ENCODE measurements around the gene P2RY6.

The P2RY6 gene

DNA sequence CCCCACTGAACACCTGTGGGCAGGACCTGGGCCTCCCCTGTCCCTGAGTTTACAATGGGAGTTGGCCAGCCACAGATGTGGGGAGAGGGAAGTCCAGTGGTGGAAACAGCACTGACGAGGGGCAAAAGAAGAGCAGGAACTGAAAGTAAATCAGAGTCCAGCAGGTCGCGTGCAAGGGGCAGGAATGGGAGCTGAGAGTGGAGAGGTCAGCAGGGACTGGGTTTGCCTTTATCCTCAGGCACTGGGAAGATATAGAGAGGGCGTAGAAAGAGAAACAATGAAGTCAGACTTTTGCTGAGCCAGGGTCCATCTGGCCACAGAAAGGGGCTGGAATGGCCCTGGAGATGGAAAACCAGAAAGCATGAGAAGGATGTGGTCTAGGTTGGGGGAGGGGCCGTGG, 8.5 kb downstream of the P2RY6 start:
- no peak for DNase-seq (ENCODE audit: low read depth)

DNA sequence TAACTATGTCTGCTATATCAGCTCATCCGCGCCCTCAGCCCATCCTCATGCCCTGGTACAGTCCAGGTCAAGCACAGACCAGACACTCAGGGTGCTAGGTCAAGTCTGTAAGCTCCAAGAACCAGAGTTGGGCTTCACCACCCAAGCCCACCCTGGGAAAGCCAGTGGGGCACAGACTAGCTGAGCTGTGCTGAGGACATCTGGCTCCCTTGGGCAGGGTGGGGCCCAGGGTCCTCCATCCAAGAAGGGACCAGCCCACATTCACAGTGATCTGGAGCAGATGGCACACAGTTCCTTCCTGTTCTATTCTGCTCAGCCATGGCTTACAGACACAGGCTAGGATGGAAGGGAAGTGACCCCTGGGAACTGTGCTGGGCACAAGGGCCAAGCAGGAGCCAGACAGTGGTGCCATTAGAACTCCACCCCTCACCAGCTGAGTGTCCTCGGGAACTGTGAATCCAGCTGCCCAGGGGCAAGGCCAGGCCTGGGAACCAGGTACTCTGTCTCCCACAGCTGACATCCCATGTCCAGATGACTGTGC, 9.1 kb downstream of the P2RY6 start:
- DNase-seq (ENCODE audit: low read depth): no peak

DNA sequence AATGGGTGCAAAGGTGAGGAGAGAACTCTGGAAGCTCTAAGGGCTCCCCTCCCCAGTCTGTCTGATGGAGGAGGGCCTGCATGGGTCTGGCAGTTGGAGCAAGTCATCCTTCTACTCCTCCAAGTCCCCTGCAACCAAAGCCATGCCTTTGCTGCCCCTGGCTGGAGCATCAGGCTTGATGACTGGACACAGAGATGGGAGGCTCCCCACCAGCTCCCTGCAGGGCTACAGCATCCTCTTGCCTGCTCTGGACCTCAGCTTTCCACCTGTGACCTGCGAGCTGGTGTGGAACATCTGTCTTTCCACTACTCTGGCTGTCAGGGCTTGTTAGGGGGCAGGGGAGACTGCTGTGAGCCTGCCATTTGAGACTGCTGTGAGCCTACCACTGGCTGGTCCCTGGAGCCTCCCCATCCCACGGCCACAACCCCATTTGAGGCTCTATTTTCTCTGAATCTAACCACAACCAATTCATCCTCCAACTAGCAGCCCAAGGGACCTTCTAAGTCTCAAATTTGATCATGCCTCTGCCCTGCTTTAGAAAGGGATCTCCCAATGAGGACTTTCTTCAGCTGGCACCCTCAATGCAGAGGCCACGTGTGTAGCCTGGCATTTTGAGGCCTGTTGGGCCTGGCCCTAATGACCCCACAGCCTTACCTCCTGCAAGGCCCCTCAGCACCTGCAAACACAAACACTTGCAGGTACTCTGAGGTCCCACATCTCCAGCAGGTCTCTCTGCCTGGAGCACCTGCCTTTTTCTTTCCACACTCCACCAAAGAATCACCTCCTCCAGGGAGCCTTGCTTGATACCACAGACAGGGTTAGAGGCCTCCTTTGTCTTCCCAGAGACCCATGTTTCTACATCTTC, 9.9 kb downstream of the P2RY6 start:
- DNase-seq (ENCODE audit: low read depth): no peak

DNA sequence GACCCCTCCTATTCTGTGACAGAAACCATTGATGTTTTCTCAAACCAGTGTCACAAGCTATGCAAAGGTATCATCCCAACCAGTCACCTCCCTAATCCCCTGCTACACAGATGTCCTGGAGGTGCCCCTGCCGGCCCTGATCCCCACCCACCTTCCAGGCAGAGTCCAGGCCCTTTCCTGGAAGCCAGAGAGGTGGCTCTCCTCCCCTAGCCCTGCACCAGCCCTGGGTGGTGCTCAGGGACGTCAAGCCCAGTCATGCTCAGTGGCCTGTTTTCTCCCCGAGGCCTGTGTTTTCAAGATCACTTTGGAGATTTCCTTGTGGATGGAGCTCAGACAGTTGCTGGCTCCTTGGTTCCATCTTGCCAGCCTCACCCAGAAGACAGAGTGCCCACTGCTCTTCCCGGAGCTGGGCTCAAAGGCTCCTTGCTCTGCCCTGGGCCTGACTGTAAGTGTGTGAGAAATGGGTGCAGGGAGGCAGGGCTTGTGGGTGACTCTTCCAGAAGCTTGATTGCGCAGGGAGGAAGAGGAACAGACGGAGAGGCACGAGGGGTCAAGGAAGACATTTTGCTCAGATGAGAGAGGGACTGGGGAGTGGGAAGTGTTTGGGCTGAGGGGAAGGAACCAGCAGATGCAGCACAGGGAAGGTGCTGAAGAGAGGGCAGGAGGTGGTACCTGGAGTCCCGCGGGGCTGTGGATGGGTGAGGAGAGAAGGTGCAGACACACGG, 11.3 kb downstream of the P2RY6 start:
- no peak for DNase-seq (ENCODE audit: low read depth)

DNA sequence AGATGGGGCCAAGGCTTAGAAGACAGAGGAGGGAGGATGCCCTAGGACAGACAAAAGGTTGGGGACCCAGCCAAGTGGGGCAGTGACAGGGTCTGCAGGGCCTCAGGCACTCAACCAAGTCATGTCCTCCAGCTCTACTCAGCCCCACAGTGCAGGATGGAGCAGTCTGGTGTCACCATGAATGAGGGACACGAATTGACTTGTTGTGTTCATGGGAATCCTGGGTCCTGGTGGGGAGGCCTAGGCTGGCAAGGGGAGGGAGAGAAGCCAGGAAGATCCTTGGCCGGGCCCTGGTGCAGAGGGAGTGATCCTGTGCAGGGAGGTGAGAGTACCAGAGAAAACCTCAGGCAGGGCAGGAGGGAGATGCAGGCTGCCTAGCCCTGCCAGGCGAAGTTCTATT, 12.0 kb downstream of the P2RY6 start:
- no peak for DNase-seq (ENCODE audit: low read depth)

DNA sequence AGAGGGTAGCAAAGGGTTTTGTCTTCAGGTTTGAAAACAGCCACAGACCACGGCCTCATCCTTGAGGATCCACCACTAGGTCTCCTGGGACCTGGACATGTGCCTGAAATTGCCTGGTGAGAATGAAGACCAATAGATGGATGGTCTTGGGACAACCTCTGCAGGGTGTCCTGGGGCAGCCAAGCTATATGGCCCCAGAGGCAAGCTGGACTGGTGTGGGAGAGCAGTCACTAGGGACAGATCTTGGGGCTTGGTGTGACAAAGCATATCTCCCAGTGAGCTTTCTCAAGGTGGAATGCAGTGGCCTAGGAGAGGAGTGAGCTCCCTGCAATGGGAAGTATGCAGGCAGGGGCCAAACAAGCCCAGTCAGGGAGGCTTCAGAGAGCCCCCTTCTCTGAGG, 13.6 kb downstream of the P2RY6 start:
- DNase-seq (ENCODE audit: low read depth): no peak

DNA sequence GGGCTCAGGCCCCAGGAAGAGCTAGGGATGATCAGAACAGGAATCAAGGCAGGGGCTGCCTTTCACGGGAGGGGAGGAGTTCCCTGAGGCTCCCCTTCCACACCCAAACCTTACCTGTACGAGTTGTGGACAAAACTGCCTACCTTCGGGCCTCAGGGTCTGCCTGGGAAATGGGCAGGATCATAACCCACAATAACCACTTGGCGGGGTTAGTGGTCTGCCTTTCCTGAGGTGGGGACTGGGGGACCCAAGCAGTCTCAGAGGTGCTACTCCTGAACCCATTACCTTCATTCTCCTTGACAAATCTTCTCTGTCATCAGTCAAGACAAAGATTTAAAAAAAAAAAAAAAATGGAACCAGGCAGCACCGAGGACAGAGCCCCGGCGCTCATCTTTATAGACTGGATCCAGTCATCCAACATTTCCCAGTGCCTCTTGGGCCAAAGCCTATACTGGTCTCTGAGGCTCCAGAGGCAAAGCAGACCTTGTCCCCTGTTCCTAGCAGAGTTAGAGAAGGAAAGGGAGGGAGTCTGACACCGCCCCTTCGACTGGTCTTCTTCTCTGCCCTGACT, 14.2 kb downstream of the P2RY6 start:
- DNase-seq (ENCODE audit: low read depth): no peak

DNA sequence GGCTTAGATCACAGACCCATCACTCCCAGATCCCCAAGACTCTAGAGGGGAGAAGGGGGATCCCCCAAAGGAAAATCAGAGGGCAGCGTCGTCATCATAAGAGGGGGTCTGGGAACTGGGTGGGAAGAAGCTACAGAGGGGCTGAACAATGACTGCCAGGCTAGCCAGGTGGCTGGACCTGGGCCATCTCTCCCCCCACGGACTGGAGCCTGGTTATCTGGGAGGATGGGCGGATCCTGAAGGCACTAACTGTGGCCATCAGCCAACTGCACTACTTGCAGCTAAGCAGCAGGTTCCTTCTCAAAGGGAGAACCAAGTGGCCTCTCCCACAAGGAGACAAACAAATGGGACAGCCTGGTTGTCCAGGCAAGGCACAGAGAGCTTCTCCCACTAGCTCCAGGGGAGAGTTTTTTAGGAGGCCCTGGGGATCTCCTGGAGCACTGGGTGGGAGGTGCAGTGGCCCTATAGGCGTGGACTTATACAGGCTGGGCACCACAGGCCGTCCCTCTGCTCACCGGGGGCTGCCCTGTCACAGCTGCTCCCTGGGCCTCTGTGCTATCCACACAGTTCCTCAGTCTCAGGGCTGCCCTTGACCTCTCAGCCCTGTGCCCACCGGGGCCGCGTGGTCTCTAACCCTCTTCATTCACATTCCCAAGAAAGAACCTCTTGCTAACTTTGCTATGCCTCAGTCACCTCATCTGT, 15.4 kb downstream of the P2RY6 start:
- DNase-seq (ENCODE audit: low read depth): no peak

DNA sequence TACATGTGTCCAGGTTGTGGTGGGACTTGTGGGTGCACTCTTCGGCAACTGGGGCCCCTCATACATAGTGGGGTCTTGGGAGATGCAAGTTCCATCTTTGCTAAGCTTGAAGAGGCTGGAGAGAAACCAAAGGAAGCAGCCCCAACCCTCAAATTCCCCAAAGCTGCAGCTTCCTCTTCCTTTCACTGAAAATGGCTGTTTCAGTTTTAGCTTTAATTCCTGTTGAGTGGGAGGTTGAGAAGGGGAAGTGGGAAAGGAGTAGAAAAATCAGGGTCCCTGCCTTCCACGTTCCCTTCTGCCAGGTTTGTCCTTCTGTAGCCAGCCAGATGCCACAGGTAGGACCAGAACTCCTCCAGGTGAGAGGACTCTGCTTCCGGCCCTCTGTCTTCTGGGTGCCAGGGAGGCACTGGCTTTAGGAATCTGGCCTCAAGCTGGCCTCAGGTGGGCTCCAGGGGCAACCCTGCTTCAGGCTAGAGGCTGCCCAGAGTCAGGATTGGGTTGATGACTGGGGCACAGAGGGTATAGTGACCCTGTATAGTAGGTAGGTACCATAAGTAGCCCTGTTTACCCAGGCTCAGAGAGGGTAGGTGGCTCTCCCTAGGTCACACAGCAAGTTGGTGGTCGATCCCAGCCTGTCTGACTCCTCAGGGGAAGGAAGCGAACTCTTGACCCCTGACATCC, 16.2 kb downstream of the P2RY6 start:
- no peak for DNase-seq (ENCODE audit: low read depth)

DNA sequence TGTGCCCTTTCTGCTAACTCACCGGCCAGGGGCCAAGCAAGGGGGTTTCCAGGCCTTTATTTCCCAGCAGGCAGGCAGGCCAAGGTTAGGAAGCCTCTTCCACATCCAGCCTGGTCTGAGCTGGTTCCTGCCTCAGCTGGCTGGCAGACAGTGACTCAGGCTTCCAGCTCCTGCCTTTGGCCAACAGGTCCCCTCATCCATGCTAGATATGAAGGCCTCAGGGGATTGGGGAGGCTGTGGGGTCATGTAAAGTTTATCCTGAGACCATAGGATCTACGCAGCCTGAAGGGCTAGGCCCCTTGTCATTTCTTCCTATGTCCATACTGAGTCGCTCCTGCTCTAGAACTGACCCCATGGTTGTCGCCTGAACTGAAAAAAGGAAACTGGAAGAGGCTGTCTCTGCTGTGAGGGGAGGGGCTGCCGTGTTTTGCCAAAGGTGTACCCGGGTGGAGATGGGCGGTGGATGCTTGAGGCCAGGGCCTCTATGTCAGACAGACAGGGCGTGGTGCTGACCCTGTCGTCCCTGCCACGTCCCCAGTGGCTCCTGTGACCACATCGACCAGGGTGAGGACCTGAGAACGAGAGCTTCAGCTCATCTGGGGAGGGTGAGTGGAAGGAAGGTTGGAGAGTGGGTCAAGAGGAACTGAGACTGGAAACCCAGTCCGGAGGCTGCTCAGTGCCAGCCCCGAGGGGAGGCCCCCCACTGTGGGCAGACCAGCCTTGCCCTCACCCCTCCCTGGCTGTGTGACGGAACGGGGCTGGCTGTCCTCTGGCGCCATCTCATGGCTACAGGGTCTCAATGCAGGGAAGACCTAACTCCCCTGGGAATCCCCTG, 17.0 kb downstream of the P2RY6 start:
- DNase-seq (ENCODE audit: low read depth): no peak

DNA sequence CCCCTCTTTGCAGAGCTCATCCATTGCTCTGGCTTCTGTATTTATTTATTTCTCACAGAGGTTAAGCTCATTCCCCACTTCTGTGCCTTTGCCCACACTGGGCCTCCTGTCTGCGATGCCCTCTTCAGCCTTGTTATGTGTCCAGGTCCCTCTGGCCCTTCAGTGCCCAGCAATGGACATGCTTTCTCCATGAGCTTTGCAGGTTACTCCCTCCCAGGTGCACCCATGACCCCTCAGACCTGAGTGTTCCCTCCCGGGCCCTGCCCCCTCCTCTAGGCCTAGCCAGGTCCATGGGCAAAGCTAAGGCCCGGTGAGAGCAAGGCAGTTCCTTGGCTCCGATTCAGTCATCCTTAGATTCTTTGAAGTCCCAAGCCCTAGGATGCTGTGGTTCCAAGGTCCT, 18.4 kb downstream of the P2RY6 start:
- no peak for DNase-seq (ENCODE audit: low read depth)

DNA sequence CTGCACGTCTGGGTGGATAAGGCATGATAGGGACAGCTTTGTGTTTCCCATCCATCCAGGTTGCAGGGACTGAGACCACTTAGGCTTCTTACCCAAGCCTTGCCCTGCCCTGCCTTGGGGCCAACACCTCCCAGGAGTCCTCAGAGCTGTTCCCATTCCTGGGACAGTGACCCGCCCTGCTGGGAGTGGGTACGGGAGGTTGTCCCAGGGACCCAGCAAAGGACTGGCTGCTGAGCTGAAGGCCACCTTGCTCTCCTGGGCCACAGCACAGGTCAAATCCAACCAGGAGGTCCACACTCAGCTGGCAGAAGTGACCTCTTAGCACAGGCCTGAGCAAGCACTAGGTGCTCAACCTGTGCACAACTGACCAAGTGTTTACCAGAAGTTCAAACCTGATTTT, 19.1 kb downstream of the P2RY6 start:
- DNase-seq (ENCODE audit: low read depth): no peak

DNA sequence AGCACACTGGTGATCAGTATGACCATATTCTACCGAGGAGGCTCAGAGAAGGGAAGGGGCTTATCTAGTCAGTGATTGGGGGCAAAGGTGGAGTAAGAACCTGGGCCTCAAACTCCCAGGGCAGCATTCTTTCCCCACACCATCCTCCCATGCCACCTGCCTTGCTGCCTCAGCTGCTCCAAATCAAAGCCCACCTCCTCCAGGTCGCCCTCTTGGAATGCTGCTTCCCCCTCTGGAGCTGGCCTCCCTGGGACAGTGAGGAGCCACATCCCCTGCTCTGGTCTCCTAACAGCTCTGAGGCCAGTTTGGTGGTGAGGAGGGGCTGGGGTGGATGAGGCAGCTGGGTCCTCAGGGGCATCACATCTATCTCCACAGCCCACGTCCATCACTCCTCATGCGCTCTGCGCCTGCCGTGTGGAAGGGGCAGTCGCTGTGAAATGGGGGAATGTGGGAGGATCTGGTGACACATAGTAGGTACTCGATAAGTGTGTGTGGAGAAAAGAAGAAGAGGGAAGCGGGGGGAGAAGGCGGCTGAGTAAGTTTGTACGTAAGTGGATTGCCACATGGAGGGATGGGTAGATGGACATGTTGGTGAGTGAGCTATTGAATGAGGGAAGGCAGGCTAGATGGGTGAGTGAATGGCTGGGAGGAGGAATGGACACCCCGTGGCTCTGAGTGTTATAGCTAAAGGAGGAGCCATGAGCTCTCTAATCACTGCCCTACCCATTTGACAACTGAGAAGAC, 19.8 kb downstream of the P2RY6 start:
- no peak for DNase-seq (ENCODE audit: low read depth)

DNA sequence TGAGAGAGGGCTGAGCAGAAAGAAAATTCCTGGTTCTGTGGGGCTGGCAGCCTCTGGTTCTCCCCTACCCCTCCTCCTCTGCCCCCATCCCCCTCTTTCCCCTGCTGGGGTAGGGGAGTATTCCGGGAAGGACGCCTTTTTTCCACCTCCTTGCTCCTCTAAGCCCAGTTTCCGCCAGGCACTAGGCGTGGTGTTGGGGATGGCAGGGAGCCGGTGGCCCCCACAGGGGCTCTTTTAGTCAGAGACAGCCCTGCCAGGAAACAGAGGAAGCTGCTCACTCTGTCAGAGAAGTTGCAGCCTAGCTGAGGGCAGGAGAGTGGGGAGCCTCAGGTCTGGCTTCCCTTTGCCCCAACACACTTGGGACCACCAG, 20.4 kb downstream of the P2RY6 start:
- no peak for DNase-seq (ENCODE audit: low read depth)

DNA sequence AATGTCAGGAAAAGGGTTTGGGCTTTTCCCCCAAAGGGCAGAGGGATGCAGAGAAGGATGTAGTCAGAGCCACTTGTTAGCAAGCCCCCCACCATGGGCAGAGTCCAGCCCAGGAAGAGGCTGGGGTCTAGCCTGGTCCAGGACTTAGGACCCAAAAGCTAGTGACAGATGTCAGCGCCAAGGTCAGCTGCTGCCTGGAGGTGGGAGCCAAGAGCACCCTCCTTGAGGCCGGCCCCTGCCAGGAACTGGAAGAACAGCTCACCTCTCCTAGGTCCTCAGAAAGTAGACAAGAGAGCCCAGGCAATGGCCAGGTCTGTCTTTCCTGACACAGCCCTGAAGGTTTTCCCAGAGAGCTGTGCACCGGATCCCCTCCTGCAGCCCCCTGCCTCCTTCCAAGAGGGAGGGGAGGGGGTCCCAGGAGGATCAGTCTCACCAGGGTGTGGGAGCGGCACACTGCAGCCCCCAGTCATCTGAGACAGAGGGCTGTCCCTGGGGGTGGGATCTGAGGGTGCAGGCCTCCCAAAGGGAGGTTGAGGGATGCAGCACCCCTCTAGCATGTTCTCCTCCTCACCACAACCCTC, 21.3 kb downstream of the P2RY6 start:
- no peak for DNase-seq (ENCODE audit: low read depth)

DNA sequence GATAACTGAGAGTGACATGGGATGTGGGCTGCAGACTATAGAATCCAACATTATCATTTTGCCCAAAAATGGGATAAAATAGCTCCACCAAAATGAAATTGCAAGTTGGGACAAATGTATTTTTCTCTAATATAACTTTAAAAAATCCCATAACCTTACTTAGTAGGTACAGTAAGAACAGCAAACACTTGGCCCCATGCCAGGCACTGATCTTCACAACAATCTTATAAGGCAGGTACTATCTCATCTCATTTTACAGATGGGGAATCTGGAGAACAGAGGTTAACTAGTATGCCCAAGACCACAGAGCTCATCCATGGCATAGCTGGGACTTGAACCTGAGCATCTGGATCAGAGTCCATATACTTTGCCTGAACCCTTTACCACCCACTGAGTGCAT, 22.5 kb downstream of the P2RY6 start:
- DNase-seq (ENCODE audit: low read depth): no peak

DNA sequence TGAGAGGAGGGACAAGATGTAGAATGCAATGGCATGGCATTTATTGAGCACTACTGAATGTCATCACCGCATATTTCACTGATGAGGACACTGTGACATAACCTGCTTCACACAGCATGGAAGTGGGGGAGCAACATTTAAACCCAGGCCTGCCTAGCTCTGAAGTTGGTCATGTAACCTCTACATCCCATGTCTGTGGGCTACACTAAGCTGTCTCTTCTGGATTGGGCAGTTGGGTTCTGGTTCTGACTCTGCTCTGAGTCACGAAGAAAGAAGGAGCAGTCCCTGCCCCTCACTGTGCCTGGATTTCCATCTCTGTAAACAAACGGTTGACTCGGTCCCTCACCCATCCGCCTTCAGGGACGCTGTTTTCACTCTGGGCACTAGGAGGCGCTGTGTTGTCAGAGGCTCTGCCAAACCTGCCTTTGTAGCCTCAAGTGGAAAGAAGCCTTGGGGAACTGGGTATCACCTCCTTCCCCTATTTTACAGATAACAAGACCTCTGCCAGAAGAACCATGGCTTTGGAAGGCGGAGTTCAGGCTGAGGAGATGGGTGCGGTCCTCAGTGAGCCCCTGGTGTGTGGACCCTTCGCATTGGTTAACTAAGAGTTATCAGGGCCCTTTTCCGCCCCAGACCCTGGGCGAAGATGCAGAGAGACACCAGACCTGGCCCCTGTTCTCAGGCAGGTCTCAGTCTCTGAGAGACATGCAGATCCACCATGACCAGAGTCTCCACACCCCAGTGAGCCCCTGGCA, 23.3 kb downstream of the P2RY6 start:
- DNase-seq (ENCODE audit: low read depth): peak; percentile 55

DNA sequence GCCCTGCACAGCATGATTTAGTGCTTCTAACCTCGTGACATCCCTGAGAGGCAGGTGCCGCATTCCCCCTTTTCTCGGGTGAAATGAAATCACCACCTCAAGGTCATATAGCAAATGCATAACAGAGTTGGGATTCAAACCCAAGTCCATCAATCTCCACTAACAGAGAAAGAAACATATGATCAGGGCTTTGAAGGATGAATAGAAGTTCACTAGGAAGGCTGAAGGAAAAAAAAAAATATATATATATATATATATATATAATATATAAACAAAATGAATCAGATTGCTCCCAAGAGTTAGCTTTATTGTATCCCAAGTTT, 23.8 kb downstream of the P2RY6 start:
- DNase-seq (ENCODE audit: low read depth): no peak
